Stimulated activated CD4-positive, alpha-beta T cell treated with anti-CD3 and anti-CD28 coated beads, Interleukin-15, amount 100 ng/mL, for 24 hours (primary cell): ENCODE results near the gene CEBPB.

ENCODE experiments used
- DNase-seq: peaks from one replicate; pipeline ENCODE4 v3.0.0-alpha.2; 2020

Gene CEBPB

DNA sequence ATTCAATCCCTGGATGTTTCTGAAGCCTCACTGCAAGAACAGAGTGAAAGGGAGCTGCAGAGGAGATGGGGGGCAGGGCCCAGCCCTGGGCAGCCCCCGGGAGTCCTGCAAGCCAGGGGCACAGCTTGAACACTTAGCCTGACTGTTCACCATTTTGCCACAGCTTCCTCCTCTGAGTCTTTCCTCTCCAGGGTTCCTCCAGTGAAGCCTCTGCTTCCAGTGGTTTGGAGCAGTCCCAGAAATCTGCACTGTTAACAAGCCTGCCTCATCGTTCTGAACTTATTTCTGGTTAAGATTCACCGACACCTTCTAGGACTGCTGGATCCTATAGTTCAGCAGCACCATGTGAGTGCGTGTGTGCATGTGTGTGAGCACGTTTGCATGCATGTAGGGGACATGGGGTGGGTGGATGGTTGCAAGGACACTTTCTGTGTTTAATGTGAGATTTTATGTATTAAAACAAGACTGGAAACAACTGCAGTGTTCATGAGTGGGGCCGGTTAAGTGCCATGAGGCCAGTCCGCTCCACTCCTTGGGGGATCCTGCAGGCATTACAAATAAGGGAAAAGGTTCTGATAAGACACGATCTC lies 24.6 kb downstream of the CEBPB start:
- no peak for DNase-seq

DNA sequence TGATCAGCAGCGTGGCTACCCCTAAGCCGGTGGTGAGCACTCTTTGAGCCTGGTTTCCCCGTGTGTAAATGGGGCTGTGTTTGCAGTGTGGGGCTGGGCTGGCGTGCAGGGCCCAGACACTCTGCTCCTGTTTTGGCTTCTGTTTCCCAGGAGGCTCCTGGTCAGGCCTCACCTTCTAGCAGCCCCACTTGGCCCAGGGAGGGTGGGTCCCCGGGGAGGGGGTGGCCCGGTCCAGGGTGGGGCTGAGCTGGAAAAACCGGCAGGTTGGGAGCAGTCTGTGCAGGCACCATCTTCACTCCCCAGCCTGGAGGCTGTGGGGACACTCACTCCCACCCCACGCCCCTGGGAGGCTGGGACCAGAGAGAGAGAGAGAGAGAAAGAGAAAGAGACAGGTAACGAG lies 25.3 kb downstream of the CEBPB start:
- no peak for DNase-seq

DNA sequence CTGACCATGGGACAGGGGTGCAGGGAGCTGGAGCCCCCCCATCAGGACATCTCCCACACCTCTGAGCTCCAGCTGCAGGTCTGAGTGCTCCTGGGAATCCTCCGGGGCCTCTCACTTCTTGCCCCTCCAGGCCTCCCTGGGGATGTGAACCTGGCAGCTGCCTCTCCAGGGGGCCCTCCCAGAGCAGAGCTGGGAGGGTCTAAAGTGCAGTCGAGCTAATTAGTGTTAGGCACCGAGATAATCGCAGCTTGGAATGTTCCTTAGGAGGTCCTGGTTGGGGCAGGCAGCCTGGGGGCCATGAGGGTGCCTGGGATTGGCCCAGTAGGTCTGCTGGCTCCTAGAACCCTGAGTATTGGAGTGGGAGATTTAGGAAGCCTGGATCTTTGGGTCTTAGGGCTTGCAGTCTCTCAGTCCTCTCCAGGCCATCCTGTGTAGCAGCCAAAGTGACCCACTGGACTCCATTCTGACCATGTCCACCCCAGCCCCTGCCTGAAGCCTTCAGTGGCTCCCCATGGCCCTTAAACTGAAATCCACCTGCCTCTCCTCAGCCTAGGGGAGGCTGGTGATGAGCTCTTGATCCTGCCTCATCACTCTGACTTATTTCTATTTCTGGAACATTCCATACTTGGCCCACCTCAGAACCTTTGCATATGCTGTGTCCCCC lies 26.0 kb downstream of the CEBPB start:
- DNase-seq: no peak

DNA sequence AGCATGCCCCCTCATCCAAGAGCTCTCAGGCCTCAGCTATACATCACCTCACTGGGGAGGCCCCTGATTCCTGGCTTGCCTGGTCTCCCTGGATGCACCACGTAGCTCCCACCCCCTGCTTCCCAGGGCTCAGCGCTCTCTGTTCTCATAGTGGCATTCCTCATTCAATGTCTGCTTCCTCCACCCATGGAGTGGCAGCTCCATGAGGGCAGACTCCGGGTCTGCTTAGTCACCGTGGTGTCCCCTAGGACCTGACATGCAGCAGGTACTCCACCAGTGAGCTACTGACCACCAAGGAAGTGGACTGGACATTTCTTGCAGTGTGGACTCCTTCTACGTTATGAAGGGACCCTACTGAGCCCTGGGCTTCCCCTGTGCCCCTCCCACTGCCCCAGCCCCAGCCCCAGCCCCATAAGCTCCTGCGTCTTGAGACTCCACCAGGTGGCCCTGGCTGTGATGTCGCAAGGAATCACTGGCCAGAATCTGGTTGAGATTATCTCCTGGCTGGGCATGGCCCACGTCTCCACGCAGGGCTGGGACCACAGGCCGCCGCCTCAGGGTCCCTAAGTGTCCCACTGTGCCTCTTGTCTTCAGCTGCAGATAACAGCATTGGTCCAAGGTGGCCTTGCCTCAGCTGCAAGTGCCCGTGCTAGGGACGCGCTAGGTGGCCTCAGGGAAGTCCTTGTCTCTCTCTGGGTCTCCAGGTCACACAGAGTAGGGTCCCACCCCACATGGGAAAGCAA lies 26.7 kb downstream of the CEBPB start:
- DNase-seq: no peak

DNA sequence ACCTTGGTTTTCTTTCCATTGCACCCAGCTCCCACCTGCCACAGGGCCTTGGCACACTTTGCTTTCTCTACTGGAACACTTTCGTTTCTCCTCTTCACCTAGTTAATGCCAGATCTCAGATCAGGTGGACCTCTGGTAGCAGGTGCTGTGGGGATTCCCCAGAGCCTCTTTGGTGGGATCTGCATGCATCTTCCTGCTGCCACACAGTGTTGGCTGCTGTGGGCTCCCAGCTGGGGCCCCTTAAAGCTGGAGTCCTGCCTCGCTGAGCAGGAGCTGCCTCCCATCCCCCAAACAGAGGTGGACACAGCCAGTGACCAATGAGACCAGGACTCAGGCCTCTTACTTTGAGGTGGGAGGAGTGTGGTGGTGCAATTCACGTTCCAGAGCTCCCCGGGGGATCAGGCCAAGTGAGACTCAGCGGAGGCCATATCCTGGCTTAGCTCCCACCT lies 28.4 kb downstream of the CEBPB start:
- DNase-seq: no peak

DNA sequence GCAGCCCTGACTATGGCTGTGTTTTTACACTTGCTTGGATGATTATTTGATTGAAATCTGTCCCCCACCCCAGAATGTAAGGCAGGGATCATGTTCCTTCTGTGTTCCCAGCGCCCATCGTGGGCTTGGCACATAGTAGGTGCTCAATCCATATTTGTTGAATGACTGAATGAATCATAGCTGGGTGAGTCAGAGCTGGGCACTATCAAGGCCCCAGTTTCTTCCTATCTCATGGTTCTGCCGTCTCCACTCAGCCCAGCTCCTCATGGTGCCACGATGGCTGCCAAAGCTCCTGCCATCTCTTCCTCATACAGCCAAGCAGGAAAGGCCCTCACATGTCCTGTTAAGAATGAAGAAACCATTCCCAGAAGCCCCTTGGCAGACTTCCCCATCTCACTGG lies 29.0 kb downstream of the CEBPB start:
- no peak for DNase-seq

DNA sequence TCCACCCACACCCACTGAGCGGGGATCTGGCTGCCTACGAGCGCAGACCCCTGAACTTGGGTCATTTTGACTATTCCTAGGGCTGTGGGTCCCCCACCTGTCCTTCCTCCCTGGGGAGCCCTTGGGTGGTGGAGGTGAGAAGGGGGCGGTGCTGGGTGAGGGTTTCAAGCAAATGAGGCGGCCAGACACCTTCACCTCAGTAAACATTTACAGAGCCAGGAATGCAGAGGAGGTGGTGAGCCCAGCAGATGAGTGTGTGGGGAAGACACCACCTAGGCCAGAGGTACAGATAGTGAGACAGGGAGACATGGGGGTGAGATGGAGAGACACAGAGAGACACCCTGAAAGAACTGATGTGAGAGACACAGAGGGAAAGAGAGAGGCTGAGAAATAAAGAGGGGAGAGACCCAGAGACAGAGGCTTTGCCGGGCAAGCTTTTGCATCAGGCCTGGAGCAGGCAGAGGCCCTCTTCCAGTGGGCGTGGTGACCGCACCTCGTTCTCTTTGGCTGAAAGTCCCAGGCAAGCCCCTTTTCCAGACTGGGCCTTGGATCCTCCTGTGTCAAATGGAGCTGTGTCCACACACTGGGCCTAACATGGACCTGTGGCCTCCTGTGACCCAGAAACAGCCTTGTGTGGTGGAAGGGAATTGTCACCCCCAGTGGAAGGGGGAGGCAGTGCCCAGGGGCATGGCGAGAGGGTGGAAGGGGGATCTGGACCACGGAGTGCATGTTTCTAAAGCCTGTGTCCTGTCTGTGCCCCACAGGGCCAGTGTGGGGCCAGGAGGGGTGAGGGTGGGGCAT lies 29.7 kb downstream of the CEBPB start:
- DNase-seq: no peak

DNA sequence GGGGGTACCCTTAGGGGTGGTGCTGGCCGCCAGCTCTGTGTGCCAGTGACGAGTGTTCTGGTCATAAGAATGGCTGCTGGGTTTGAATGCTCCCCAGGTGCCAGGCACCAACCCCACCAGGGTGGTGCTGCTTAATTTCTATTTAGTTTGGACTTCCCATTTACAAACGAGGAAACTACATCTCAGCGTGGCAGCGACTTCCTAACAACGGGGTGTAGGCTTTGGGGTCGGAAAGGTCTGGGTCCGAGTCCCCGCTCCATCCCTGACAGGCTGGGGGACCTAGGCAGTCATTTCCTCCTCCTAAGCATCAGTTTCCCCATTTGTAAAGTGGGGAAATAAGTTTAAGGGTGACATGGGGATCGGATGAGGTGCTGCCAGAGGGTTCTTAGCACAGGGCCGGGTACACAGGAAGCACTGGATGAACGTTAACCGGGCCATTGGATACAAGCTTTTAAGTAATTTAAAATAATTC lies 30.3 kb downstream of the CEBPB start:
- DNase-seq: no peak

DNA sequence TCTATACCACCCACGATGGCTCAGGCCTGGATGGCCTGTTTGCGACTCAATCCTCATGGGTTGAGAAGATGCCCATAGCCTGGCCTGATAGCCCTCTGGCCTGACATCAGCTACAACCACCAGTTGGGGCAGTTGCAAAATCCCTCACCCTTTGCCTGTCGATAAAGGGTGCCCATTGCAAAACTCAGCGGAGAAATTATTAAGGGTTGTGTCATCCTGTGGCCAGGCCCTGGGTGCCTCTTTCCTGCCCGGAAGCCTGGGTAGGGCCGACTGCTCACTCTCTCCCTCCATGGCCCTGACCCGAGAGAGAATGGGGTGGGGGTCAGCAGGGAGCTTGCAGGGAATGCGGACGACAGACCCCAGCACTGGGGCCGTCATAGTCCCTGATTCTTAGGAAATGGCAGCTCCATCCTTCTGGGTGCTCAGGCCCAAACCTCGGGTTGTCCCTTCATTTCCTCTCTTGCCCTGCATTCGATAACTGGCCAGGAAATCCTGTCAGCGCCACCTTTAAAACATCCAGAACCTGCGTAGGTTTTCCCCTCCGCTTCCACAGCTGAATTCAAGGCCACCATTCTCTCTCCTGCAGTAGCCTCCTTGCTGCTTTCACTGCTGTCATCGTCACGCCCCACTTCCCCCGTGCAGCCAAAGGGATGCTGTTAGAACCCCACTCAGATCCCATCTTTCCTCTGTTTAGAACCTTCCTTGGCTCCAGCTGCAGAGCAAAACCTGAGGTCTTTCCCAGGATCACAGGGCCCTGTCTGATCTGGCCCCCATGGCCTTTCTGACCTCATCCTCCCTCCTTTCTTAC lies 31.1 kb downstream of the CEBPB start:
- DNase-seq: no peak

DNA sequence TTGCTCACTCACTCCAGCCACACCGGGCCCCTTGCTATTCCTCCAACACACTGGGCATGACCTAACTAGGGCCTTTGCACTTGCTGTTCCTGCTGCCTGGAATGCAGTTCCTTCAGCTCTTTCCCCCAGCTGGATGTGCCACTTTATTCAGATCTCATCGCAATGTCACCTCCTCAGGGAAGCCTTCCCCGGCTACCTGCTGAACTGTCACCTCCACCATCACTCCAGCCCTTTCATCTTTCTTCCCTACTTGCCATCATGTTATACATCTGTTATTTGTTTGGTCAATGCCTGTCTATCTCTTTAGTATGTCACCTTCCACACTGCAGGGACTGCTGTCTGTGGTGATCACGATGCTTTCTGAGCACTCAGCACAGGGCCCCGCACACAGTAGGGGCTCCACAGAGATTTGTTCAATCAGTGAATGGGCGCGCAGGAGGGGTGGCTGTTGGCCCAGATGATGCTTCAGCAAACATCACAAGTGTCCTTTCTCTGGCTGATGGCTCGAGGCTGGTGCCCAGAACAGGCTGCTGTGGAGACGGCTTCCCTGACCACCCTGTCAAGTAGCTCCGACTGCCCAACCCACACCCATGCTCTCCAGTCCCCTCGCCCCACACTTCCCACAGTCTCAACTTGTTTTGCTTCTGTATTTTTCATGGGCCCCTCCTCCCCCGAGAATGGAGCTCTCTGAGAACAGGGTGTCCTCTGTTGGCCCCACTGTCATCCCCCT lies 31.8 kb downstream of the CEBPB start:
- no peak for DNase-seq

DNA sequence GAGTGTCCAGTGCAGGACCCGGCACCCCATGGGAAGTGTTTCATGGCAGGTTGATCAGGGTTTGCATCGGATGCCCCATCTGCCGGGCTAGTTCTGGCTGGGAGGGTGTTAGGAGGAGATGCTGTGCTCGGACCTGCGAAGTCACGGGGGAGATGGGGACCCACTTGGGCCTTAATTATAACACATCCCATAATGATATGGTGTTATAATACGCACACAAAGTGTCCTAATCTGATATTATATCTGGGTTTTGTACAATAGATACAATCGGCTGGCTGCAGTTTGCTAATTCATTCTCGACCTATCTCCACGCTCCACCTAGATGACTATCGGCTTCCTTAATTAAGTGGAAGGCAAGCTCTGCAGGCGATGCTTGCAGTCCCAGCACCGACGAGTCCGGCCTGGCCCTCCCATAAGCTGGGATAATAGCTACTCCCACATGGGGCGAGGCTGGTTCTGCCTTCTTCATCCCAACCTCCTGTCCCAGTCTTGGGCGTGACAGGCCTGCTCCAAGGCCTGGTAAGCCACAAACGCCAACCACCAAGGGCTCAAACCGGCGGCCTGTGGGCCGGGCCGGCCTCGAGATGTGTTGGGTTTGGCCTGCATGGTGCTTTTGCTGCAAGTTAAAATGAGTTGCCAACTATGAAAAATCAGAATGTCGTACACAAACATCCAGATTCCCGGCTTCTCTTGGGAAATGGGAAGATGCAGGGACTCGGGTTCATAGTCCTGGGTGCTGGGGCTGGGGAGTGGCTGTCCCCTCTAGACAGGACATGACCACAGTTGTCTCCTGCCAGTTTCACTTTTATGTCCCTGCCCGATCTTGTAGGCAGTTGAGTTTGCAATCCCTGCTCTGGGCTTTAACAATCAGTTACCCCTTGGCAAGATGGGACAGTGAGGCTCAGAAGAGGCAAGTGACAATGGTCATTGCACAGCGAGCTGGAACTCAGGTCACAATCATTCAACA lies 32.7 kb downstream of the CEBPB start:
- no peak for DNase-seq

DNA sequence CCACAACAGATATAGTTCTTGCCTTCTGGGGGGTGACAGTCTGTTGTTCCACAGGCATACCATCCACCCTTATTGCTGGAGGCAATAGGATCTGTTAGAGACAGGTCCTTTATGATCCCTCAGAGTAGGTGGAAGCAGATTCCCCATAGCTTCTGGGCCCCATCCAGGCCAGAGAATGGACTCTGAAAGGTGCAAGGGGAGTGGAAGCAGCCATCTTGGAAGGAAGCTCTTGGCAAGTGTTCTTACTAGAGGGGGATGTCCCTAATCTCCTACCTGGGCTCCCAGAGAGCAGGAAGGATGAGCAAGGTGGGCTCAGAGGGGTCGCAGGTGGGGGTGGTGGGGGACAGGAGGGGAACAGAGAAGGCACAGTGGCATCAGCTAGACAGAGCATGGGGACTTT lies 33.4 kb downstream of the CEBPB start:
- no peak for DNase-seq

DNA sequence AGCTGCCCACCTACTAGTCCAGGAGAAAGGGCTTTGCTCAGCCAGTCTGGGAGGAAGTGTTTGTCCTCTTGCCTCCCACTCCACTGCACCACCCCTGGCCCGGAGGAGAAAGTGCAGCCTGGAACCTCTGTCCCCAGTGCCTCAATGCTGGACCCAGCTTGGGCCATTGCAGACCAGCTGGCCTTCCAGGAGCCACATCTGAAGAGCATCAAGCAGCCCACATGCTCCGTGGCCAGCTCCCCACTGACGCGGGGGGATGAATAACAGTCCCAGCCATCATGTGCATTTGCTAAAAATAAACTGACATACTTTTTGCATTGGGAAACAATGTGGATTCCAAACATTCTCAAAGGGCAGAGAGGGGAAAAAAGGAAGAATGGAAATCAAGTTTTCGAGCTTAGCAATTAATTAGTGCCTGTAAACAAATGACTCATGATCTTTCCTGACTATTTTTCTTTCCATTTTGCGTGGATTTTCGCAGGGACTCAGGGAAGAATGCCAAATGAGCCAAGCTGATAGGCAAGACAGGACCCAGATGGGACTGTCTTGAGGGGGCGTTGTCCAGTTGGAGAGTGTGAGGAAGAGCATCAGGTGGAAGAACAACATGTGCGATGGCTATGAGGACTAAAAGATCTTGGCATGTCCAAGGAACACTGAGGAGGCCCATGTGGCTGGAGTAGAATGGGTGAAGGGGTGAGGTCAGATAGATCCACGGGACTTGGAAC lies 34.1 kb downstream of the CEBPB start:
- DNase-seq: no peak

DNA sequence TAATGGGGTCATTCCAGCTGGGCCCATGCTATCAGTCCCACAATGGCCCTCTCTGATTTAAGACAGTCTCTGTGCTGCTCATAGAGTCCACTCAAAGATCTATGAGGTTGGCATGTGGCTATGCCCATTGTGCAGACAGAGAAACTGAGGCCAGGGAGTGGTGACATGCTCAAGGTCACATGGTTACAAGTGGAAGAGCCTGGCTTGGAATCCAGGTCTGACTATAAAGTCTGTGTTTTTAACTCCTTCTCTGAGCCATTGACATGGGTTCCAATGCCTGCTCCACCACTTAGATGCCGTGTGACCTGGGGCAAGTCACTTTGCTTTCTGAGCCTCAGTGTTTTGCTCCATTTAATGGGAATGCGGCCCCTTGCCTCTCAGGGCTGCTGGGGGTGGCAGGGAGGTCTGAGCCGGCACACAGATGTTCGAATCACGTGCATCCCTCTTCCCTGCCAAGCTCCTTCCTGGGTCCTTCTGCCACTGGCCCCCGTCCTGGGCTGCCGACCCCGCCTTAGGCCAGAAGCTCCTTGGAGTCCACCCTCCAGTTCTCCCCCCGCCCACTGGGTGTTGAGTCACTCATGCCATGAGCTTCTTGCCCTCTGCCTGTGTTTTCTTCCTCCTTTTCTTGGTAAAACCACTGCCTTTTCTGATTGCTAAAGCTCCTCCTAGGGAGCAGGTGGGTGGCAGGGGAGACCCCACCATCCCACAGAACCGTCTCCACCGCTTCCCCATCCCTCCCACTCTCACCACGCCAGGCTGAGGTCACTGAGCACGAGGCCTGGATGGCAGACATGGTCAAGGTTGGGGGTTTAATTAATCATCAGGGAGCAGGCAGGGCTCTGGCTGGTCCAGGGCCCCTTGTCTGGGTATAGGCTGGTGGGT lies 35.7 kb downstream of the CEBPB start:
- DNase-seq: peak; percentile 30

DNA sequence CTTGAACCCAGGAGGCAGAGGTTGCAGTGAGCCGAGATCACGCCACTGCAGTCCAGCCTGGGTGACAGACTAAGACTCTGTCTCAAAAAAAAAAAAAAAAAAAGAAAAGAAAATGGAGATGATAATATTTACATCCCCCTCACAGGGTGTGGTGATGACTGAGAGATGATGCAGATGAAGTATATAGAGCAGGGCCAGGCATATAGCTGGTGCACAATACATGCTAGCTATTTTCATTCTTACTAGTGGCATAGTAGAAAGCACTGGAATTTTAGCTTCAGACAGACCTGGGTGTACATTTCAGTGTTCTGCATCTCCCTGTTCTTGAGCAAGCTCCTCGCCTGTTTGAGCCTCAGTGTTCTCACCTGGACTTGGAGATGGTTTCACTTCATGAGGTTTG lies 36.9 kb downstream of the CEBPB start:
- DNase-seq: no peak

DNA sequence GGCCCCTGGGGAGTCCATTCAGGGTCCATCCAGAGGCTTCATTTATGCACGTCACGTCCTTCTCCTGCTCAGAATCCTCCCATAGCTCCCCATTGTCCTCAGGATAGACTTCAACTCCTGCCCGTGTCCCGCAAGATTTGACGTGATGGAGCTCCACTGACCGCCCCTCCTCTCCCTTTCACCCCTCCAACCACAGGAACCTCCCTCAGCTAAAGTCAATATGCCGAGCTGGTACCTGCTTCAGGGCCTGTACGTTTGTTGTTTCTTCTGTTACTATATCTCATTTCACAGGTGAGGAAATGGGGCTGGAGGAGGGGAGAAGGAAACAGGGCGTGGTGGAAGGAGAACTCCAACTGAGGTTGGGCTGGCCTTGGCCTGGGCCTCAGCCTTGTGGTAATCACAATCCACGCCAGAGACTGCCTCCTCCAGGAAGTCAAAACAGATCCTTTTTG lies 38.6 kb downstream of the CEBPB start:
- no peak for DNase-seq

DNA sequence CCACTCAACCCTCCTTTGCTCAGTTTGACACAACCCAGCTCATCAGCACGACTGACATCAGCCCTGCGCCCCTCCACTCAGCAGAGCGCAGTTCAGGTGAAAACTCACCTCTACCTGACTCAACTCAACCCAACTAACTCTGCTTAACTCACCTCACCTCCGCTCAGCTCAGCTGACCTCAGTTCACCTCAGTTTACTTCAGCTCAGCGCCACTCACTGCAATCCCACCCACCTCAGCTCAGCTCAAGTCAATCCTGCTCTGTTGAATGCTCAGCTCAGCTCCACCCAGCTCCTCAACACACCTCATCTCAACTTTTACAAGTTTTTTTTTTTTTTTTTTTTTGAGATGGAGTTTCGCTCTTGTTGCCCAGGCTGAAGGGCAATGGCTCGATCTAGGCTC lies 39.6 kb downstream of the CEBPB start:
- DNase-seq: no peak

DNA sequence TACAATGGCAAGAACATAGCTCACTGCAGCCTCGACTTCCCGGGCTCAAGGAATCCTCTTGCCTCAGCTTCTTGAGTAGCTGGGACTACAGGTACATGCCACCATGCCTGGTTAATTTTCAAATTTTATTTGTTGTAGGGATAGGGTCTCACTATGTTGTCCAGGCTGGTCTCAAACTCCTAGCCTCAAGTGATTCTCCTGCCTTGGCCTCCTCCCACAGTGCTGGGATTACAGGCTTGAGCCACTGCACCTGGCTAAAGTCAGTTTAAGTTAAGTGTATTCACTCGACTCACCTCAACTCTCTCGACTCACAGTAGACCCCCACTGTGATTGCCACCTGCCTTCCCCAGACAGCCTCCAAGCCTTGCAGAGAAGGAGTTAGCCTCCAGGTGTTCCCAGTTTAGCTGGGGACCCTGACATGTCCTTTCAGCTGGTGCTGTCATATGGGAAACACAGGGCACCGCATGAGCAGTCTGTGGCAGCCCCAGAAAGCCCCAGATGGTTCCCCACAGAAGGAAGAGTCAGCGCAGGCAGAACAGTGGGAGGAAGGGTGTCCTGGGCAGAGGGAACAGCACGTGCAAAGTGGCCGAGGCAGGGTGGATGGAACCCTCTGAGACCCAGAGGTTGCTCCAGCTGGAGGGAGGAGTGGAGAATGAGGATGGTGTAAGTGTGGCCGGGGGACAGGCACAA lies 40.4 kb downstream of the CEBPB start:
- no peak for DNase-seq
